ENCODE data around the gene JMJD4. TPM values are rescaled to one million over a fixed set of nuclear protein-coding genes. Genes with fewer than 3 reads are reported as not detected.

The JMJD4 gene
- total and polyA plus RNA-seq, 2 of the 8 experiments (the other 6 are each of a cell fraction or from before 2014, with no cell fraction given) = 13.2 to 23.3 TPM

- no peaks in the 10 kb centered on the region for H3K23me2 ChIP-seq (ENCODE audit: low read depth, low read length)
- no peak overlapping the region for H3K18ac ChIP-seq (ENCODE audit: extremely low read depth, low read length)
- H3K56ac ChIP-seq (replicated peaks; ENCODE audit: insufficient read length, low read depth, low read length) = no peak overlapping the region
- DNase-seq (ENCODE audit: low read depth in 1 of 2, low spot score in 2 of 2) (no peak), FAIRE-seq (no peak)
- H3K9me3 ChIP-seq (ENCODE audit: insufficient read depth in 2 of 2, low read depth in 1 of 2, low read length in 1 of 2) = no peaks in the 10 kb centered on the region
- H2AK5ac ChIP-seq (ENCODE audit: low read depth, low read length) = no peak overlapping the region
- H3K4me2 ChIP-seq (ENCODE audit: insufficient read depth in 1 of 2, low read depth in 2 of 2, low read length in 2 of 2) = no peak overlapping the region
- CTCF ChIA-PET (ENCODE audit: partially characterized antibody) = interaction anchor here (0.5 to 2.3 kb wide), 10 partner anchors 14 to 276 kb away, joined by 3 to 12 read pairs (median 4); no protein-coding TSS in a partner anchor
- 91% methylated on average over 2 of the region's 2 CpGs; no CpG with 5 or more reads in 1 of the 2 experiments for WGBS, 2 experiments (ENCODE audit: extremely low coverage in 1 of 2, insufficient coverage in 1 of 2, insufficient read length in 1 of 2, insufficient replicate concordance in 2 of 2, low coverage in 1 of 2, low lambda C conversion rate in 2 of 2, missing lambda C conversion rate in 1 of 2)
- H2BK12ac ChIP-seq (ENCODE audit: low read depth, low read length) = no peak overlapping the region
- H4K5ac ChIP-seq (ENCODE audit: insufficient read length, low read depth, low read length) = no peak overlapping the region
- H4K8ac ChIP-seq (ENCODE audit: extremely low read depth, insufficient read depth, low read length) = no peak overlapping the region
- no peak overlapping the region for H3K4me3 ChIP-seq (ENCODE audit: extremely low read depth in 1 of 4, insufficient read depth in 2 of 4, low read depth in 3 of 4, low read length in 4 of 4)
- H3K9ac ChIP-seq (replicated peaks in 1 of 4; ENCODE audit: extremely low read depth in 1 of 4, low read depth in 3 of 4, low read length in 3 of 4) = no peak overlapping the region
- POLR2A ChIA-PET (ENCODE audit: partially characterized antibody) = no interaction called here
- no peak overlapping the region for H3K23ac ChIP-seq (ENCODE audit: insufficient read length)
- no peak overlapping the region for H2BK120ac ChIP-seq (replicated peaks; ENCODE audit: low read depth, low read length)
- H3K14ac ChIP-seq (ENCODE audit: insufficient read length) = no peak overlapping the region
- no peak overlapping the region for H3K4ac ChIP-seq (replicated peaks; ENCODE audit: insufficient read length, low read depth, low read length)
- H3K27ac ChIP-seq (ENCODE audit: low read depth, low read length) = no peak overlapping the region
- H2BK15ac ChIP-seq (ENCODE audit: low read length) = no peak overlapping the region
- H3K79me2 ChIP-seq (ENCODE audit: control insufficient read depth in 1 of 2, insufficient read depth in 2 of 2, low read length in 2 of 2) = peaks cover 0 to 11% of the 10 kb centered on the region in 2 experiments; a peak in 2 of 4 replicates
- H2AFZ ChIP-seq (ENCODE audit: low read length) = no peak overlapping the region
- H2BK5ac ChIP-seq (ENCODE audit: low read depth, low read length) = no peak overlapping the region
- H3K79me1 ChIP-seq (ENCODE audit: low read depth, low read length) = peaks cover 13% of the 10 kb centered on the region
- H2BK20ac ChIP-seq (ENCODE audit: low read length) = no peak overlapping the region
- no peaks in the 10 kb centered on the region for H3K27me3 ChIP-seq (replicated peaks in 1 of 4; ENCODE audit: control insufficient read depth in 3 of 4, extremely low read depth in 1 of 4, insufficient read depth in 3 of 4, low read length in 3 of 4)
- TF ChIP-seq SP4 (IDR thresholded peaks at IDR 0.05; ENCODE audit: low read length) (no peak), SIX5 (IDR thresholded peaks at IDR 0.05; ENCODE audit: low read depth, low read length) (no peak), RXRA (IDR thresholded peaks at IDR 0.05; ENCODE audit: insufficient read depth, low read depth, low read length) (no peak), KDM4A (IDR thresholded peaks at IDR 0.05; ENCODE audit: low read depth, low read length, severe bottlenecking) (no peak), SIRT6 (IDR thresholded peaks at IDR 0.05; ENCODE audit: low read length) (no peak), CEBPB (IDR thresholded peaks at IDR 0.05; ENCODE audit: low read depth, low read length) (no peak), BRCA1 (IDR thresholded peaks at IDR 0.05; ENCODE audit: low read depth, low read length) (no peak), ASH2L (IDR thresholded peaks at IDR 0.05; ENCODE audit: low read length) (no peak)
- peaks cover 12 to 32% of the 10 kb centered on the region in 2 experiments for H4K20me1 ChIP-seq (replicated peaks in 1 of 2; ENCODE audit: control insufficient read depth in 1 of 2, insufficient read depth in 2 of 2, low read length in 2 of 2)
- H3K36me3 ChIP-seq (ENCODE audit: control insufficient read depth in 2 of 4, insufficient read depth in 4 of 4, low read length in 3 of 4) = peaks cover 8 to 17% (median 13%) of the 10 kb centered on the region in 4 experiments; a peak in 6 of 8 replicates
- no peak overlapping the region for H4K91ac ChIP-seq (replicated peaks; ENCODE audit: insufficient read length, low read length)
- H3K4me1 ChIP-seq (replicated peaks in 1 of 4; ENCODE audit: control insufficient read depth in 3 of 4, insufficient read depth in 4 of 4, low read length in 3 of 4) = peaks cover 0 to 1% (median 0%) of the 10 kb centered on the region in 4 experiments; a peak in 1 of 7 replicates
These were observed 22.7 kb upstream of the JMJD4 start for GRCh38 chr1:227757781-227758180.

All from H1 (cell line).